Body of pancreas (tissue), 4 donors: ENCODE data around the gene LRRC63. TPM values are rescaled to one million over a fixed set of nuclear protein-coding genes. Genes with fewer than 3 reads are reported as not detected.
A peak's percentile ranks its signal among the peaks of the same experiment; 100 is the strongest.

Experiments used
- ATAC-seq: fragments of 150-250 bp; one replicate; pipeline ENCODE4 v1.9.1; 2016
- DNase-seq, 4 donors: peaks; one replicate each; pipeline ENCODE4 v3.0.0-alpha.2; 2019
- H3K27ac ChIP-seq, 4 donors: fragments of 200-600 bp; sonication (generic); 1 replicate in 3 of 4; 2 replicates in 1 of 4; pipeline versions ENCODE4 v1.5.1 to v1.6.1; 2016 to 2019; ENCODE audit warnings: mild to moderate bottlenecking in 1 of 4, mixed read lengths in 1 of 4, moderate library complexity in 1 of 4
- H3K27me3 ChIP-seq, 2 donors: fragments of 200-600 bp; sonication (generic); one replicate each; pipeline ENCODE4 v1.6.0; 2016; ENCODE audit warnings: mild to moderate bottlenecking in 1 of 2
- H3K36me3 ChIP-seq, 2 donors: fragments of 200-600 bp; sonication (generic); replicated peaks in 1 of 2; 2 replicates each; pipeline ENCODE4 v1.5.1; 2016; ENCODE audit warnings: low read depth in 2 of 2; ENCODE audit not compliant: insufficient read depth in 1 of 2
- H3K4me1 ChIP-seq: fragments of 200-600 bp; sonication (generic); one replicate; pipeline ENCODE4 v1.6.0; 2016
- H3K4me3 ChIP-seq, 2 donors: fragments of 200-600 bp; sonication (generic); 1 replicate in 1 of 2; 2 replicates in 1 of 2; pipeline ENCODE4 v1.5.1; 2016 to 2019
- H3K9me3 ChIP-seq, 3 donors: fragments of 200-600 bp; sonication (generic); 1 replicate in 2 of 3; 2 replicates in 1 of 3; pipeline ENCODE4 v1.5.1; 2016
- CTCF ChIP-seq, 7 experiments: fragments of 450-650 bp in 4 of 7; fragments of 200-600 bp in 3 of 7; sonication (generic) in 3 of 7; IDR thresholded peaks; one replicate each; pipeline ENCODE4 v1.5.1; 2016 to 2019; ENCODE audit warnings: antibody characterized with exemption in 7 of 7
- POLR2A ChIP-seq, 3 donors: fragments of 450-650 bp; IDR thresholded peaks; one replicate each; pipeline ENCODE4 v1.6.1; 2016; ENCODE audit warnings: antibody characterized with exemption in 3 of 3, mild to moderate bottlenecking in 2 of 3
- WGBS, 2 donors: methylation state at CpG; one replicate each; pipeline ENCODE4 v1.1.5; 2017; 5-methylcytosine and 5-hydroxymethylcytosine counted together
- intact Hi-C: fragments of 100-400 bp; cut with DNase I; formaldehyde crosslinking; loops from one replicate; pipeline ENCODE4 v1.15.1; 2023
- total RNA-seq, 2 donors: library from RNA; depleted of rRNA; stranded (reverse); fragments of >200 nt; gene quantifications; one replicate each; pipeline ENCODE4 v1.1.0, GENCODE V29; 2016

Gene LRRC63
- total RNA-seq, 2 donors from 2014 or later, result not detected

- no peak overlapping the region for H3K27ac ChIP-seq
- H3K27me3 ChIP-seq, result no peaks in the 10 kb centered on the region
- 68 to 75% methylated on average over 5 of the region's 5 CpGs for WGBS, 2 donors
- no peak overlapping the region for H3K4me3 ChIP-seq
- H3K36me3 ChIP-seq, result no peaks in the 10 kb centered on the region
- intact Hi-C loops, result no loop called here
- DNase-seq (no peak), ATAC-seq (no peak)
- no peak for TF ChIP-seq POLR2A (IDR thresholded peaks at IDR 0.05)
- no peak for TF ChIP-seq CTCF (IDR thresholded peaks at IDR 0.05)
- no peaks in the 10 kb centered on the region for H3K4me1 ChIP-seq
- H3K9me3 ChIP-seq, result no peaks in the 10 kb centered on the region
These were observed 8.8 kb upstream of the LRRC63 start for GRCh38 chr13:46202966-46203365.

GRCh38 chr13:46206143-46206542, 5.6 kb upstream of the LRRC63 start:
- Histone ChIP-seq H3K4me3 (no peak overlapping the region), H3K9me3 (no peaks in the 10 kb centered on the region), H3K4me1 (no peaks in the 10 kb centered on the region), H3K27me3 (no peaks in the 10 kb centered on the region), H3K36me3 (no peaks in the 10 kb centered on the region), H3K27ac (no peak overlapping the region)
- TF ChIP-seq POLR2A (IDR thresholded peaks at IDR 0.05), result no peak
- WGBS, 2 donors, result 24 to 30% methylated on average over 1 of the region's 1 CpG
- DNase-seq (no peak), ATAC-seq (no peak)
- intact Hi-C loops, result no loop called here

- no peaks in the 10 kb centered on the region for H3K27me3 ChIP-seq
- no peak for DNase-seq
- ATAC-seq, result no peak
These were observed 3.9 kb upstream of the LRRC63 start for GRCh38 chr13:46207828-46208227.

GRCh38 chr13:46210362-46211083, 1.2 kb upstream of the LRRC63 start:
- intact Hi-C loops, result no loop called here
- Histone ChIP-seq H3K9me3 (no peaks in the 10 kb centered on the region), H3K27me3 (no peaks in the 10 kb centered on the region), H3K27ac (no peak overlapping the region), H3K4me3 (no peak overlapping the region), H3K4me1 (peaks cover 12% of the 10 kb centered on the region), H3K36me3 (no peaks in the 10 kb centered on the region)
- DNase-seq (no peak), ATAC-seq (no peak)
- WGBS, 2 donors, result 79 to 82% methylated on average over 6 of the region's 6 CpGs
- TF ChIP-seq CTCF (IDR thresholded peaks at IDR 0.05) (no peak), POLR2A (IDR thresholded peaks at IDR 0.05) (no peak)

More at GRCh38 chr13:46207828-46208227, 3.9 kb upstream of the LRRC63 start:
- Histone ChIP-seq H3K9me3 (no peaks in the 10 kb centered on the region), H3K4me3 (no peak overlapping the region), H3K4me1 (peaks cover 12% of the 10 kb centered on the region), H3K27ac (no peak overlapping the region), H3K36me3 (no peaks in the 10 kb centered on the region)
- intact Hi-C loops, result no loop called here
- WGBS, 2 donors, result 35 to 41% methylated on average over 7 of the region's 7 CpGs
- TF ChIP-seq POLR2A (IDR thresholded peaks at IDR 0.05) (no peak), CTCF (IDR thresholded peaks at IDR 0.05) (no peak)

GRCh38 chr13:46211116-46211482, 629 bp upstream of the LRRC63 start:
- Histone ChIP-seq H3K4me3 (peak overlapping the region in 1 of 2 donors; percentile 13), H3K27ac (no peak overlapping the region), H3K9me3 (no peaks in the 10 kb centered on the region), H3K36me3 (no peaks in the 10 kb centered on the region), H3K27me3 (no peaks in the 10 kb centered on the region), H3K4me1 (peaks cover 12% of the 10 kb centered on the region)
- ATAC-seq, result peak; percentile 18
- 11 to 19% methylated on average over 9 of the region's 9 CpGs for WGBS, 2 donors
- intact Hi-C loops, result no loop called here
- no peak for DNase-seq
- no peak for TF ChIP-seq CTCF (IDR thresholded peaks at IDR 0.05)
- no peak for TF ChIP-seq POLR2A (IDR thresholded peaks at IDR 0.05)
